Erythroblast (primary cell): Measurements from ENCODE around the gene FAM181A.

Experiments used
- GATA1 ChIP-seq: IDR thresholded peaks from 2 replicates; pipeline ENCODE4 v1.6.1; 2011; ENCODE audit warnings: low read depth, mild to moderate bottlenecking, control low read depth, low read length, moderate library complexity
- POLR2A ChIP-seq: IDR thresholded peaks from 2 replicates; pipeline ENCODE4 v1.6.1; 2011; ENCODE audit warnings: mild to moderate bottlenecking, low read length

DNA sequence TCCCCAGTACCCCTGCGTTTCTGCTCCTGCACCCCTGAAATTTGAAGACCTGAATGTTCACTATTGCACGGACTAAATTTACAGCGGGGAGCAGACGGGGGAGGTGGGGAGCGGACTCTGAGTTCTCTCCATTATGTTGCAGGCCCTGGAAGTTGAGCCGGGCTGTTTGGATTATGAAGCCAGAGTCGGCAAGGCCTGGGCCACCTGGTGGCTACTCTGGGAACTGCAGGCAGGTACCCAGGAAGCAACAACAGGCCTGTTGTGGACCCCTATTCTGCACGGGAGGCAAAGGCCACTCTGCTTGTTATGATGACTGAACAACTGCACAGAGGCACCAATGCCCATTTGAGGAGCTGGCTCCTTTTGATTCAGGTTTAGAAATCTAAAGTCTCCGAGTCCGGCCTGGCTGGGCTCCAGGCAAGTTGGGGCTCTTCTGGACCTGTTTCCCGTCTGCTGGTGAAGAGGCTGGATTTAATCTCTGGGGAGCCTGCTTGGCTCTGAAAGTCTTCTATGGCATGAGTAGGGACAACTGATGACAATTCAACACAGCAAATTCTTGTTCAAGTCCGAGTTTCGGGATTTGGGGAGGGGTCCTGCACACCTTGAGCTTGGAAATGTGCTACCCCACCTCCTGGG is 34.1 kb upstream of the FAM181A start:
- no peak for TF ChIP-seq POLR2A
- TF ChIP-seq GATA1 = no peak
